RPMI7951 (cell line): Measurements from ENCODE around the gene ANKRD13B. TPM values are rescaled to one million over a fixed set of nuclear protein-coding genes. Genes with fewer than 3 reads are reported as not detected.
"Not testable (repeated sequence)": the region's sequence is repeated elsewhere in the genome, so short reads cannot be mapped to it uniquely, and the experiment has no call there.

Source experiments
- DNase-seq: peaks from one replicate; pipeline ENCODE4 v3.0.0-alpha.2; 2012; ENCODE audit warnings: low read depth
- total RNA-seq: library from RNA; depleted of rRNA; stranded (reverse); fragments of >200 nt; shearing (Covaris generic); gene quantifications from 2 replicates; pipeline ENCODE4 v1.2.3, GENCODE V29; 2014; rRNA removed

ANKRD13B gene
- 0.78 and 1.2 TPM in 2 replicates for total RNA-seq

DNA sequence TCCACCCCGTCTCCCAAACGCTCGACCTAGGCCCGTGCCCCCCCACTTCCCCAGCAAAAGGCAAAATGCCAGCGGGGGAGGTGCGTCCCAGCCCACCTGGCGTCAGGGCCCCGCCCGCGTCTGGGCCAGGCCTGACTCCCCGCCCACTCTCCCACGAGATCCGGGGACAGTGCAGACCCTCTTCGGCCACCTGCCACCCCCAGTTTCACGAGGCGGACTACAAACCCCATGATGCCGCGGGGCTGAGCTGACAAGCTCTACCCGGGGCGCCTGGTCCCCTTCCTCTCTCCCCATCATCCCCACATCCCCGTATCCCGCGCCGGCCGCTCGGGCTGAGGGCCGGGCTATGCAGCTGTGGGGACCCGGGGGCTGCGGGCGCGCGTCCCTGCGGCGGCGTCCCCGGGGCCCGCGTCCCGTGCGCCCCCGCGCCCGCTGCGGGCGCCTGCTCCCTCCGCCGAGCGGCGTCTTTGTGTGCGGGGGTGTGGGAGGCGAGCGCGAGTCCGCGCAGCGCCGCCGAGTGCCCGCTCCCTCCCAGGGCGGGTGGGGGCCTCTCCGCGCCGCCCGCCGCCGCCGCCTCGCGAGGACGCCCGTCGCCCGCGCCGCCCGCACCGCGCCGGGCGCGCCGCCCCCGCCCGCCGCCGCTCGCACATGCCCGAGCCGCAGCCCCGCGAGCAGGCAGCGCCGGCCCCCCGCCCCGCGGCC lies at the start of gene ANKRD13B:
ANKRD13B (plus strand) TSS at position 283 of the 702 bp plus-strand sequence. CDS start 490 bp downstream, outside the sequence.
- DNase-seq = no peak

DNA sequence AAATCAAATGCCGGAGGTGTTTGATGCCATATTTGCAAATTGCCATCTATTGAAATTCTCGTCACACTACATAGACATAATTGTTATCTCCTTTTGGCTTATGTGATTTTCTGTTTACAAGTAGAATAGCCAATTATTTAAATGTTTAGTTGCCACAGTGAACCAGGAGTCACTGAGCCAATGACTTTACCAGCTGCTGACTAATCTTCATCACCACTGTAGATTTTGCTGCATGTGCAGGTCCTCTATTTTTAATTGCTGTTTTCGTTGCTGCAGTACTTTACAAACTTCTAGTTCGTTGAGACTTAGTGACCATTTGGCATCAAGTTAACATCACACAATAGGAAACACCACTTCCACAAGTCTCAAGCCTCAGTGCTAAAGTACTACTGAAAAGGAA lies 48.9 kb upstream of the ANKRD13B start:
- DNase-seq = no peak

DNA sequence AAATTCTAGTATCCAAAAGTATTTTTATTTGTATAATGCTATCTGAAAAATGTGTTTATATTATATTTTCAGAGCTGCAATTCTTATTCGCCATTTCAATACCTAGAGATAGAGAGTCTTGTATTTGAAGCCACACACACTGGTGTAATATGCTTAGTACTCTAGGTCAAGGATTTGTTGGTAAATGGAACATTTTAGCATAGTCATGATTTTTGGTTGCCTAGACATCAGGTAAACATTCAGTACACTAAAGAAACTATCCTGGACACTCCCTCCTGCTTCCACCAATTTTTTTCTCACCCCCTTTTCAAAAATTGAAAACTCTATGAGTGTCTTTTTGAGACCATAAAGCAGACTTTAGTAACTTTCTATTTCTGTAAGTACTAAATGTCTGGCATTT lies 46.8 kb upstream of the ANKRD13B start:
- no peak for DNase-seq

DNA sequence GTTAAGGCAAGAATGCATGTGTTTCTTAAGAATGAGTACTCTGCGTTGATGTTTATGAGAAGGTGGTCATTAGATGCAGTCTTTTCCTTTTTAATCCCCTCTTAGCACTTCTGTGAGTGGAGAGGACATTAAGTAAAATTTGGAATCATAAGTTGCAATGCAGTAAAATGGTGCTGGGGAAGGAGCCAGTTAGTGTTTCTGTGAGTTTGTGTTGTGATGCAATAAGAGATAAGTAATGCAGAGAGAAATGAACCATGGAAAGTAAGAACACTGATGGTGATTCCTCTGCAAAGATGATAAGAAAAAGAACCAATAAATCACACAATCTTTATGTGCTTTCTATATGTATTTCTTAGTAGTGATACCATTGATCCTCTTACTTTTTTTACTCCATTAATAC lies 46.1 kb upstream of the ANKRD13B start:
- DNase-seq = no peak

DNA sequence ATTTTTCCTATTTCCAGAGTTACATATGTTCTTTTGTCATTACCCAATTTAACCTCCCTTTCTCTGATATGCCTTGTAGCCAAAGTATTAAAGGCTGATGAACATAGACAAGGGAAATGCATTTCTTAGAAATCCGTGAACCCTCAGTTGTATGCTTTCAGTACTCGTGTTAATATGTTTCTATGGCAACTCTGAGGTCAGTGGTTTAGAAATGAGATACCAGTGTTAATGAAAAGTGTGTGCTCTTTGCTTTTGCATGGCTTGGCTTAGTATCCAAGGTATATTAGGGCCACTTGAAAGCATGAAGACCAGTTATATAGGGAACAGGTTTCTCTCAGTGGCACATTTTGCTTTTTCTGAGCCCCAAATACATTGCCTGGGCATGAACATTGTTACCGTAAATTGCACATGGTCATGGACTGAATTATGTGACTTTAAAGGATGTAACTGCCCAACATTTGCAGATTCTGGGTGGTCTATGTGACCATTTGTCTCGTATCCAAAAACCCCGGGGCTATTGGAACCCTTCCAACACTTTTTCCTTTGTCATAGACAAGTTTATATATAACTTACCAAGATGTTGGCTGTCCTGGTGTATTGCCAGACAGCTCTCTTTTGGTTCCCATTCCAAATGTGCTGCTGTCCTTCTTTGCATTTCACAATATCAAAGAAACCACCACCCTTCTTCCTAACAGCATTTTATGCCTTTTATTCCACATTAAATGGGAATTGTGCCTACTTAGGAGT lies 43.6 kb upstream of the ANKRD13B start:
- DNase-seq = peak; percentile 53

DNA sequence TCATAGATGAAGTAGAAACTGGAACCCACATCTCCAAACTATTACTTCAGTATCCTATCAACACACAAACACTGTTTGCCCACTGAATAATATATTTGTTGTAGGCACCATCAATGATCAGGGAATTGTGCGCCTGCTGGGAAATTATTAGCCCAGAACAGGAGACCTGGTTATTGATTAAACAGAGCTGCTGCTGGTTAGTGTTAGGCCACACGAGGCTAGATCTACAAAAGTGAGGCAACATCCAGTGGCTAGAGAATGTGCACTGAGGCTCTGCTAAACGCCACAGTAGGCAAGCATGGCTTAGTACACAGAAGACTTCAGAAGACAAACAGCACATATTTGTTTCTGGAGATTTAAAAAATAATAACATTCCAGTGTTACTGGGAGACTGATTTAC lies 37.1 kb upstream of the ANKRD13B start:
- no peak for DNase-seq

DNA sequence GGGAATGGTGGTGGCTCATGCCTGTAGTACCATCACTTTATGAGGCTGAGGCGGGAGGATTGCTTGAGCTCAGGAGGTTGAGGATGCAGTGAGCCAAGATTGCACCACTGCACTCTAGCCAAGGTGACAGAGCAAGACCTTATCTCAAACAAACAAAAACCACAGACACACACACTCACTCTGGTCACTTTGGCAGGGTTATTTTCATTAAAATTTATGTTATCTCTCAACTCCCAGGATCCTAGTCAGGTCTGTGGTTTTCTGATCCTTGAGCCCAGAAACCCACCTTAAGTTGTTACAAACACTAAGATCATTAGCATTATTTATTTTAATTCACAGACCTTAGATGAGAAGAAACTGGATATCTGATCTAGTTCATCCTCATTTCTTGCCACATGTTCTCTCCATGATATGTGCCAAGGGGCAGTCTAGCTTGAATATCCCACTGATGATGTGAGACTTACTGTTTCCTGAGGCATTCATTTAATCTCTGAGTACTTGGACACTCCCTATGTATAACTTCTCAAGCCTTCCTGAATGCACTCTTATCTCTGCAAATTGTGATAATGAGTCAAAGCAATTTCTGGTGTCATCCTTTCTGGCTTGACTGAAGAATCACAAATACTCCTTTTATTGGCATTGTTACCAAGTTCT lies 35.7 kb upstream of the ANKRD13B start:
- DNase-seq = no peak

DNA sequence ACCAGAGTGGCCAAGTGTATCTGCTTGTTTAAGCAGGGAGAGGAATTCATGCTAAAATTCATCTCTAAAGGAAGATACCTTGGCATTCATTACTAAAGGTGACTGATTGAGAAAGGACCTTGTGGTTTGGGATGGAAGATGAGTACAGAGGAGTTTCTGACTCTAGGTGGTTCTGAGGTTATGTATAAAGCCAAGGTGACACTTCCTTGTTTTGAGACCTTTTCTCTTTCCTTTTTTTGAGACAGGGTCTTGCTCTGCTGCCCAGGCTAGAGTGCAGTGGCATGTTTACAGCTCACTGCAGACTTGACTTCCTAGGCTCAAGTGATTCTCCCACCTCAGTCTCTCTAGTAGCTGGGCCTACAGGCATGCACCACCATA lies 35.2 kb upstream of the ANKRD13B start:
- DNase-seq = no peak

DNA sequence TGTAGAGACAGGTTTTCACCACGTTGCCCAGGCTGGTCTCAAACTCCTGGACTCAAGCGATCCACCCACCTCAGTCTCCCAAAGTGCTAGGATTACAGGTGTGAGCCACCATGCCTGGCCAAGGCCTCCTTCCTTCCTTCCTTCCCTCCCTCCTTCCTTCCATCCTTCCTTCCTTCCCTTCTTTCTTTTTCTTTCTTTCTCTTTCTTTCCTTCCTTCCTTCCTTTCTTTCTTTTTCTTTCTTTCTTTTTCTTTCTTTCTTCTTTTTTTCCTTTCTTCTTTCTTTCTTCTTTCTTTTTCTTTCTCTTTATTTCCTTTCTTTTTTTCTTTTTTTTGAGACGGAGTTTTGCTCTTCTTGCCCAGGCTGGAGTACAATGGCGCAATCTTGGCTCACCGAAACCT lies 34.8 kb upstream of the ANKRD13B start:
- not testable (repeated sequence) for DNase-seq

DNA sequence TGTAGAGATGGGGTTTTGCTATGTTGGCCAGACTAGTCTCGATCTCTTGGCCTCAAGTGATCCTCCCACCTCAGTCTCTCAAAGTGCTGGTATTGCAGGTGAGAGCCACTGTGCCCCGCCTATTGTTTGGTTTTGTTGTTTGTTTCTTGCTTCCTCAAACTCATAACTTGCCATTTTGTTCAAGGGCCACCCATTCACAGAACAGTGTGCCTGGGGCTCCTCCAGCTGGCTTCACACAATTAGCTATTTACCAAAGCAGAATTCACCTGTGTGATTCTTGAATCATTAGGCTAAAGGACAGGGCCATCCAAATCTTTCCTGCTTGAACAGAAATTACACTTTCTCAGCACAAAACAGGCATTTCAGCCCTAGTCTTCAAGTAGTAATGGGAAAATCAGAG lies 33.3 kb upstream of the ANKRD13B start:
- DNase-seq = no peak

DNA sequence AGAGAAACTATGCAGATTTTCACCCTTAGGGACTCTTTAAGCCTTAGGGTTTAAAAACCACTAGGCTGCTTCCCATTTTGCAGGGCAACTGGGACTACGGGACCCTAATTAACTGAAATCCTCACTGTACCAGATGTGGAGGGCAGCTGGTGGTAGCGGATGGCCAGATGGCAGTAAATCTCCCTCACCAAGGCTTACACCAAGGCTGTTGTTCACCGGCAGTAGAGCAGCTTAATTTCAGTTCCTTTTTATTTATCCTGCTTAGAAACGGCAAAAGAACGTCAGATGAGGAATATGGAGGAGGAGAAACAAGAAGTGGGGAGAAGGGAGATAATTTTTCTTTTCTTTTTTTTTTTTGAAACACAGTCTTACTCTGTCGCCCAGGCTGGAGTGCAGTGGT lies 32.6 kb upstream of the ANKRD13B start:
- no peak for DNase-seq

DNA sequence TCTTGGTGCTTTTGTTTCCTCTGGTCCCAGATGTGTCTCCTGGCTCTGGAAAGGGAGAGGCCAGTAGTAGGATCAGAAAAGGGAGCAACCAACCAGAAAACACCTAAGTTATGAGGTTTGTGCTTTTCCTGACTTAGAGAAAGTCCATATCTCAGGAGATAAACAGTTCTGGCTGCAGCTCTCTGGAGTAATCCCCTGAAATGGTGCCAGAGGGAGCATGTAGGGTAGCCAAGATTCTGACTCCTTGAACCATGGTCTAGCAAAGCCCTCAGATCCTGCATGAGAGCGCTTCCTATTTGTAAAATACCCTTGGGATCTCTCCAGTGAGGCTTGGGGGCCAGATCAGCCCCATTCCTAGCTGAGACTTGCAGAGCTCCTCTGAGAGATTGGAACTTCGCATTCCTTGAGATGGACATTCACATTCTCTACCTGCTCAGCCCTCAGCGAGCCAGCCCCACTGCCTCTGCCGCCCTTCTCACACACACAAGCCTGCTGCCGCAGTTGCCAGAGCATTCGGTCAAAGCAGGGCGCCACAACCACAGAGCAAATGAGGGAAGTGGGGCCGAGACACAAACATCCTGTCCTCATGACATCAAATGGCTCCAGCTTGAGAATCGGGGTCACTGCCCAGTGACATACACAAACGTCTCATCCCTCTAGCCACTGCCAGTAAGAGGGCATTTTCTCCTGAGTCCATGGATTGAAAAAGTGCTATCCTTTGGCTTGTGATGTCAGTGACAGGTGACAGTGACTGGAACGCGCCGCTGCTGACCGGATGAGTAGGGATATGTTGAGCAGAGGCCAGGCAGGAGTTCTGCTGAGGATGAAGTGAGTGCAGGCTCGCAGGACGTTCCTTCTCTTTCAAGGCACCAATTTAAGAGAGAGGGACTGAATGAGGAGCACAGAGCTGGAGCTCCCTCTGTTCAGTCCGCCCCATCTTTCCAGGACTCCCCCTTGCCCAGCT lies 31.1 kb upstream of the ANKRD13B start:
- DNase-seq = no peak

DNA sequence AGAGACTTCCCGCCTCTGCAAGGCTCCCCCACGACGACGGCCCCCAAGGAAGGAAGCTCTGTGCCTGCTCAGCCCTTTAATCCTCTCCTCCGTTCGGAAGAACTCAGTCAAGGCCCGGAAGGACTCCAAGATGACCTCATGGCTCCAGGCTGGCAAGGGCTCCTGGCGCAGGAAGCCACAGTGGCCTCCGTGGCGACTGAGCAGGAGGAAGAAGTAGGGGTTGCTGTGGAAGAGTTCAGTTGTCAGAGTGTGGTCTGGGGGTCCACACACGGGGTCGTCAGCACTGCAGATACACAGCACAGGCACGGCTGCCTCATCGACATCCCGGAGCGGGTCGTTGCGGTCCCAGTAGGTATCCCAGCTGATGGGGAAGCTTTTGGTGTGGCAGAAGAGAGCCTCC lies 30.3 kb upstream of the ANKRD13B start:
- no peak for DNase-seq

DNA sequence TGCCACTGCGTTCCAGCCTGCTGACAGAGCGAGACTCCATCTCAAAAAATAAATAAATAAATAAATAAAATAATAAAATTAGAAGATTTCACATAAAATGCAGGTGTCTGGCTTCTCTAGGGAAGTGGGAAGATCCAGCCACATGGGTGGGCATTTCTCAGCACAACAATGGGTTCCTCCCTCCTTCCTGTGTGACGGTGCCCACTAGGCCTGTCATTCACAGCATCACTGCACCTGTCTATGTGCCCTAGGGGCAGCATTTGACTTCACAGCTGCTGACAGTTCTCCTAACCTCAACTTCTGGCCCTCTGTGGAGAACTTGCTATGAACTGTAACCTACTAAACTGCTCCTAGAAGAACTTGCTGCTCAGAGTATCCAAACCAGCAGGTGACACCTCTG lies 29.1 kb upstream of the ANKRD13B start:
- no peak for DNase-seq

DNA sequence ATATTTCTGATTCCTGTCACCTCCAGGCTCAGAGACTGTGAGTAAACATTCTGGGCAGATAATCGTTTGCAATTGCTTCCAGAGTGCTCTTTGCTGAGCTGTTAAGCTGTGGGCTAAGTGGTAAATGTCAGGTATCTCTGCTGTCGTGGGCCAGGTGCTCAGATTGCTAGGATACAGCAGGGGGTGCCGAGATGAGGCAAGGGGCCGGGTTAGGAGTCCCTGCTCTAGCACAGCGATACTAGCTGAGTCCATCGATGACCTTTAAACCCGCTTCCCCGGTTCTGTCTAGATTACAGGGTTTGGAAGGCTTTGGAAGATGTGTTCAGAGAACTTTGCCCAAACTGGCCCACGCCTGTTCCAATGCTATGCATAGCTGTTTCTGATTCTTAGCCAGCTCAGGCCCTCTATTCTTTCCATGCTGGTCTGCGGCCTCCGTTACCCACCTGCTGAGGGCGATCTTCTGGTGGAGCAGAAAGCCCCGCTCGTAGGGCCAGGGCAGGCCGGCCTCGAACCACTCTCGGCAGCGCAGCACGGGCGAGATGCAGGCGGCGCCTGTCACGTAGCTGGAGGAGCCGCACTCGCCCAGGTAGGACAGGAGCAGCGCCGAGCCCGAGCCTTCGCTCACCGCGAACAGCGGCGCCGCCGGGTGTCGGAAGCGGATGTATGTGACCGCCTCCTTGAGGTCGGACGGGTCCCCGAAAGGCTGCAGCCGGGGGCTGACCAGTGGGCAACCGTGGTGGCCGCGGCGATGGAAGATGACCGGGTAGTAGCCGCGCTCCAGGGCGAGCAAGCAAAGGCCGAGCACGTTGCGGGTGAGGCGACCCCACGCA lies 27.1 kb upstream of the ANKRD13B start:
- DNase-seq = no peak

DNA sequence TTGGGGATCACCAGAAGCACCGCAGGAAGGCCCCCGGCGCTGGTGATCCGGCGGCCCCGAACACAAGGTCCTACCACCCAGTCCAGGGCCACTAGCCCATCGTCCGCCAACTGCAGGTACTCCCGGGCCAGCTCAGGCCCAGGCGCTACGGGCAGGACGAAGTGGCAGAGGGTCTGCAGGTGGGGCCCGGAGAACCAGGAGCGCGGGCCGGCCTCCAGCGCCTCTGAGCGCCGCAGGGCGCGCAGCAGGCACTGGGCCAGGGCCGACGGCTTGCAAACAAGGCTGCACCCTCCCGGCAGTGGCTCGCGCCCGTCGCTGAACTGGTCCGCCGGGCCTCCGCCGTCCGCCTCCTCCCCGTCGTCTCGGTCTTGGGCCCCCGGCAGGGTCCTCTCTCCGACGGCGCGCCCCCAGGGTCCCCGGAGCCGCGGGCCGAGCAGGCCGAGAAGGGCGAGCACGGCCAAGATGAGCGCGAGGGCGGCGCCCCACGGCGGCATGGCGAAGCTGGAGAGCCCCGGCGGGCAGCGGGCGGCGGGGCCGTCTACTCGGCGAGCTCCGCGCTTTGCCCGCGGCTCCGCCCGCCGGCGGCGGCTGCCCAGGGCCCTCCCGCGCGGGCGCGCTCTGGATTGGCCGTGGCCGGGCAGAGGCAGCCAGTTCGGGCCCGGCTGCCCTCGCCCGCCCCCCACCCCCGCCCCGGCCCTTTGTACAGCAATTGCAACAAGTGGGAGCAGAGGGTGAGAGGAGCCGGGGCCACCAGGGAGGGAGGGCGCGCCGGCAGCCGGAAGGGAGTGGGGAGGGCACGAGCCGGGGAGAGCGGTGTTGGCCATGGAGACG lies 26.2 kb upstream of the ANKRD13B start, which contains the start of gene ABHD15:
ABHD15 (minus strand) TSS at position 565 of the 831 bp plus-strand sequence; CDS start at position 494, 71 bp downstream.
- peak; percentile 52 for DNase-seq

DNA sequence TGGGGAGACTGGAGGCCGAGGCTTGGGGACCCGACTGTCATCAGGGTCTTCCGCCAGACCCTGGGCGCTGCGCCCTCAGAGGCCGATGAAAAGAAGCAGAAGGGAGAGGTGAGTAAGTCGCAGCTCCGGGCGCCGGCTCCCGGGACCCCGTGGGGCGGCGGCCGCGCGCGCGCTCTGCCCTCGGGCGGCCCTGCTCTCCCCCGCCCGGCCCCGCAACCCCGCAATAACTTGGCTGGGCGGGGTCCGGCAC lies 25.7 kb upstream of the ANKRD13B start:
- no peak for DNase-seq

DNA sequence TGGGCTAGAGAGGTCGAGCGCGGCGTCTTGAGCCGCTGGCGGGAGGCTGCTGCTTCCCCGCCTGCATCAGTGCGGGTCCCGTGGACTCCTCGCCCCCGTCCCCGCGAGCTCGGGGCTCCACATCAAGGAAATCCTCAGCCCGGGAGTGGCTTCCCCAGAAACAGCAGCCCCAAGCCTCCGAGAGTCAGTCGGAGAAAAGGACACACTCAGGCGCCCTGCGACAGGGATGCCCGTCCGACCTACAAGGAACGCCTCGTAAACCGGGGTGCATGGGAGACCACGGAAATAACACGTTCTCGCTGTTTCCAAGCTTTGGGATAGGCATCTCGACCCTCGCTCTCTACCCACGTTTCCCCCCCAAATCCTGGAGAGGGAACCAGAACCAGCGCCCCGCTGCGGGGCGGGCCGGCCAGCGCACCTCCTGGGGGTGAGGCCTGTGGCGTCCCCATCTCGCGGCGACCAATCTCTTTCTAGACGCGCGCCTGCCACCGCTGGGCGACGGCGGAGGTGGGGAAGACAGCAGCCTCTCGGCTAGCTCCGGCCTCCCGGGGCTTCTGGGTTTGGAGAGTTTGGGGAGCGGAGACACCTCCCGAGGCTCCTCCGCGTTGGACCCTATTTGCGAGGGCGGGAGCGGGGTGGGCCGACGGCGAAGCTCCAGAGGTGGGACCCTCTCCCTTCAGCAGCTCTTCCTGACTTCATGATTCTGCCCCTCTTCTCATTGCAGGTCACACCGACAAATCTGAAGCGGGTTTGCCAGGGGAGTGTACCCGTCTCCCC lies 25.2 kb upstream of the ANKRD13B start:
- DNase-seq = peak; percentile 58
